ENCODE data around the gene B3GNT9. TPM values are rescaled to one million over a fixed set of nuclear protein-coding genes. Genes with fewer than 3 reads are reported as not detected.

Gene B3GNT9
- total RNA-seq, 1 donor from 2014 or later, result 12.8 TPM

- peak in 1 of 2 donors; percentile 42 for DNase-seq (ENCODE audit: extremely low spot score in 2 of 2)
- intact Hi-C loops (cut with DNase I), result no loop called here
- TF ChIP-seq POLR2A (IDR thresholded peaks at IDR 0.05) (no peak), POLR2AphosphoS5 (IDR thresholded peaks at IDR 0.05; ENCODE audit: insufficient read depth in 1 of 2, low read depth in 1 of 2) (peak in 1 of 2 donors; percentile 61), CTCF (IDR thresholded peaks at IDR 0.05) (no peak)
- Histone ChIP-seq H3K27me3 (no peaks in the 10 kb centered on the region), H3K36me3 (peaks cover 0 to 7% of the 10 kb centered on the region in 2 donors), H3K27ac (no peak overlapping the region), H3K4me1 (peaks cover 28% of the 10 kb centered on the region), H3K9me3 (no peaks in the 10 kb centered on the region), H3K4me3 (no peak overlapping the region)
Measured at GRCh38 chr16:67104845-67105244, 46.0 kb downstream of the B3GNT9 start.

GRCh38 chr16:67104061-67104460, 46.7 kb downstream of the B3GNT9 start:
- Histone ChIP-seq H3K36me3 (peaks cover 0 to 13% of the 10 kb centered on the region in 2 donors), H3K27ac (no peak overlapping the region), H3K9me3 (no peaks in the 10 kb centered on the region), H3K4me1 (peaks cover 23% of the 10 kb centered on the region), H3K4me3 (no peak overlapping the region), H3K27me3 (no peaks in the 10 kb centered on the region)
- peak in 1 of 2 donors; percentile 69 for DNase-seq (ENCODE audit: extremely low spot score in 2 of 2)
- TF ChIP-seq CTCF (IDR thresholded peaks at IDR 0.05) (no peak), POLR2AphosphoS5 (IDR thresholded peaks at IDR 0.05; ENCODE audit: insufficient read depth in 1 of 2, low read depth in 1 of 2) (no peak), POLR2A (IDR thresholded peaks at IDR 0.05) (no peak)
- intact Hi-C loops (cut with DNase I), result no loop called here

- intact Hi-C loops (cut with DNase I), result no loop called here
- peak in 1 of 2 donors; percentile 27 for DNase-seq (ENCODE audit: extremely low spot score in 2 of 2)
- Histone ChIP-seq H3K27ac (no peak overlapping the region), H3K9me3 (no peaks in the 10 kb centered on the region), H3K36me3 (peaks cover 0 to 20% of the 10 kb centered on the region in 2 donors), H3K27me3 (no peaks in the 10 kb centered on the region), H3K4me3 (no peak overlapping the region), H3K4me1 (peaks cover 15% of the 10 kb centered on the region)
- TF ChIP-seq CTCF (IDR thresholded peaks at IDR 0.05), result no peak
- TF ChIP-seq POLR2A (IDR thresholded peaks at IDR 0.05), result no peak
- TF ChIP-seq POLR2AphosphoS5 (IDR thresholded peaks at IDR 0.05; ENCODE audit: insufficient read depth in 1 of 2, low read depth in 1 of 2), result no peak
Measured at GRCh38 chr16:67101311-67102082, 49.3 kb downstream of the B3GNT9 start.

GRCh38 chr16:67100569-67101310, 50.1 kb downstream of the B3GNT9 start:
- intact Hi-C loops (cut with DNase I), result no loop called here
- DNase-seq (ENCODE audit: extremely low spot score in 2 of 2), result no peak

More at GRCh38 chr16:67100569-67101310, 50.1 kb downstream of the B3GNT9 start:
- TF ChIP-seq POLR2A (IDR thresholded peaks at IDR 0.05) (no peak), CTCF (IDR thresholded peaks at IDR 0.05) (no peak), POLR2AphosphoS5 (IDR thresholded peaks at IDR 0.05; ENCODE audit: insufficient read depth in 1 of 2, low read depth in 1 of 2) (no peak)
- Histone ChIP-seq H3K27ac (no peak overlapping the region), H3K36me3 (peaks cover 0 to 20% of the 10 kb centered on the region in 2 donors), H3K9me3 (no peaks in the 10 kb centered on the region), H3K4me1 (peaks cover 8% of the 10 kb centered on the region), H3K4me3 (no peak overlapping the region), H3K27me3 (no peaks in the 10 kb centered on the region)
